Gastrocnemius medialis (tissue), 4 donors: ENCODE data around the gene CDH1.

Experiments
- CTCF ChIP-seq, 5 experiments: fragments of 450-650 bp in 3 of 5; fragments of 200-600 bp in 2 of 5; sonication (generic) in 2 of 5; IDR thresholded peaks in 4 of 5; conservative IDR thresholded peaks in 1 of 5; 1 replicate in 4 of 5; 2 replicates in 1 of 5; pipeline ENCODE4 v1.5.1; 2016 to 2019; ENCODE audit warnings: antibody characterized with exemption in 5 of 5, mild to moderate bottlenecking in 3 of 5, moderate library complexity in 3 of 5
- POLR2A ChIP-seq, 2 donors: fragments of 450-650 bp; IDR thresholded peaks; one replicate each; pipeline ENCODE4 v1.6.1; 2017; ENCODE audit warnings: antibody characterized with exemption in 2 of 2, mild to moderate bottlenecking in 2 of 2, moderate library complexity in 2 of 2

- TF ChIP-seq POLR2A (IDR thresholded peaks at IDR 0.05) (no peak), CTCF (IDR thresholded peaks at IDR 0.05 in 4 of 5, conservative IDR thresholded peaks at IDR 0.05 in 1 of 5) (no peak)
Measured at GRCh38 chr16:68806981-68807380, 69.9 kb downstream of the CDH1 start.
